ENCODE results near the gene TMEM167A.

The TMEM167A gene

DNA sequence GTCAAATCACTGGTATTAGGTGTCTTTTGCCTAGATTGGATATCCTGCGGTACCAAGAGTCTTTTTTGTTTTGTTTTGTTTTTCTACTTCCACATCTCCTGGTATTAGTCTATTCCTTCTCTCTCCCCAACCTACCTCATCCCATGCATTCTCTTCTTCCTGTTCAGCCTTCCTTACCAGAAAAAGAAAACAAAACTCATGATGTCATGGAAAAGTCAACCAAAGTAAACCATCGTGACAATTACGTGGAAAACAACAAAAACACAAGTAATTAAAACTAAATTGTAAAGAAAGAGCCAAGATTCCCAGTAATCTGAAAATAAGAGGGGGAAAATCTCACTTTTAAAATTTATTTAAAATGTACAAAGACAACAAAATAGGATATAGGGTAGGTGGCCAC, 38.3 kb downstream of the TMEM167A start:
- no peak for DNase-seq
- H3K27ac ChIP-seq (ENCODE audit: insufficient read depth, low read length, poor library complexity, severe bottlenecking), result no peak overlapping the region
- no peaks in the 10 kb centered on the region for H3K36me3 ChIP-seq (ENCODE audit: control insufficient read depth, insufficient read depth, low read length)
- H3K9me3 ChIP-seq (ENCODE audit: control insufficient read depth, low read length), result no peaks in the 10 kb centered on the region
- H3K4me1 ChIP-seq (ENCODE audit: control insufficient read depth, insufficient read depth, low read length, poor library complexity, severe bottlenecking), result no peaks in the 10 kb centered on the region
- H3K4me3 ChIP-seq (ENCODE audit: insufficient read depth, low read depth, low read length, poor library complexity, severe bottlenecking), result no peak overlapping the region
- H3K27me3 ChIP-seq (replicated peaks; ENCODE audit: control insufficient read depth, insufficient read depth, low read length, poor library complexity, severe bottlenecking), result no peaks in the 10 kb centered on the region

DNA sequence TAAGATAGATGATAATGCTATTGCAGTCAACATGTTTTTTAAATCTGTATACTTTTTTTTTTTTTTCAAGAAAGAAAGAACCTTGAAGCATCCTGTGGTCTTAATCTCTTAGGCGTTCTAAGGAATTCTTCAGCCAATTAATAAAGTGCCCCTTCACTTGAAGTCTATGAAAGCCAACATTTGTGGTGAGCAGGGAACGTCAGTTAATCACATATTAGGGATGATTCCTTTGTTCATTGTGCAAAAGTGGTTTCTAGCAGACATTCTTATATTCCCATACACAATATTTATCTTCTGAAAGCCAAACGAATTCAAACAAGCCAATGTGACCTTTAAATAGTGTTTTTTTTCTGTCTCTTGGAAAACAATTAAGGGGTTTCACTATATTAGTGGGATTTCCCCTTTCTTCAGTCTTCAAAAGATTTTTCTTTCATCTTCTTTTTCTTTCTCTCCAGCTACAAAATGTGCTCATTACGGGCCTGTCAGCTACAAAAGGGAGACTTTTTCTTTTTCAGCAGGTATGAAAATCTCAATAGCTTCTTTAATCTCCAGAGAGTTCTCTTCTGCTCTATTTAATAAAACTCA, 40.1 kb downstream of the TMEM167A start:
- no peak for DNase-seq
- Histone ChIP-seq H3K27me3 (replicated peaks; ENCODE audit: control insufficient read depth, insufficient read depth, low read length, poor library complexity, severe bottlenecking) (no peaks in the 10 kb centered on the region), H3K4me1 (ENCODE audit: control insufficient read depth, insufficient read depth, low read length, poor library complexity, severe bottlenecking) (no peaks in the 10 kb centered on the region), H3K4me3 (ENCODE audit: insufficient read depth, low read depth, low read length, poor library complexity, severe bottlenecking) (no peak overlapping the region), H3K36me3 (ENCODE audit: control insufficient read depth, insufficient read depth, low read length) (no peaks in the 10 kb centered on the region), H3K27ac (ENCODE audit: insufficient read depth, low read length, poor library complexity, severe bottlenecking) (no peak overlapping the region), H3K9me3 (ENCODE audit: control insufficient read depth, low read length) (no peaks in the 10 kb centered on the region)

DNA sequence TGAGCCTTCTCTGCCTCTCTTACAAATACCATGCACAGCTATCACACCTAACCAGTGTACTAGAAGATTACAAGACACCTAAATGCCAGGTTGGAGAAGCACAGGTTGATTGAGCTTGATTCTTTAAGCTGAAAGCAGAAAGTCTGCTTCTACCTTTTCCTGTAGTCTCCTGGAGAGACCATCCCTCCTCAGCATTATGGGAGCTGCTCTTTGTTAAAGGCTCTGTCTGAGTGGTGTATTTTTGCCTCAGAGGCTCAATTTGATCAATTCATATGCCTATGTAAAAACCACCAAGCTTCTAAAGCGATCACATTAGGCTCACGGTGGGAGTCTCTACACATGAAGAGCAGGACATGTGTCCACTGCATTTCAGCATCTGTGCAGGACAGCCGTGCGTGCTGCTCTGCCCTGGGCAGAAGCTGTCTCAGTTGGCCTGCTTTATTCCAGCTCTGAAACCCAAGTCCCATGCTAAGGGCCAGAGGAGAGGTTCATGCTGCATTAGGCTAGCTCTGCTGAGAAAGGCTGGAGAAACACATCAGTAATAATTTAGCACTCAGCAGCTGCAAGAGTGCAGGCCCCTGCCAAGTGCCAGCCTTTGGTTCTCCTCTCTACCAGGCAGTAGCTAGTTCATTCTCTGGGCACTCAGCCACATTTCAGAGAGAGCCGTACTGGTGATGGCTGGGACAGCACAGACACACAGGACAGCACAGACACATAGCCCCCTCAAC, 41.7 kb downstream of the TMEM167A start:
- no peaks in the 10 kb centered on the region for H3K36me3 ChIP-seq (ENCODE audit: control insufficient read depth, insufficient read depth, low read length)
- H3K9me3 ChIP-seq (ENCODE audit: control insufficient read depth, low read length), result no peaks in the 10 kb centered on the region
- H3K27ac ChIP-seq (ENCODE audit: insufficient read depth, low read length, poor library complexity, severe bottlenecking), result no peak overlapping the region
- no peak for DNase-seq
- H3K4me1 ChIP-seq (ENCODE audit: control insufficient read depth, insufficient read depth, low read length, poor library complexity, severe bottlenecking), result no peaks in the 10 kb centered on the region
- H3K4me3 ChIP-seq (ENCODE audit: insufficient read depth, low read depth, low read length, poor library complexity, severe bottlenecking), result no peak overlapping the region
- H3K27me3 ChIP-seq (replicated peaks; ENCODE audit: control insufficient read depth, insufficient read depth, low read length, poor library complexity, severe bottlenecking), result no peaks in the 10 kb centered on the region

DNA sequence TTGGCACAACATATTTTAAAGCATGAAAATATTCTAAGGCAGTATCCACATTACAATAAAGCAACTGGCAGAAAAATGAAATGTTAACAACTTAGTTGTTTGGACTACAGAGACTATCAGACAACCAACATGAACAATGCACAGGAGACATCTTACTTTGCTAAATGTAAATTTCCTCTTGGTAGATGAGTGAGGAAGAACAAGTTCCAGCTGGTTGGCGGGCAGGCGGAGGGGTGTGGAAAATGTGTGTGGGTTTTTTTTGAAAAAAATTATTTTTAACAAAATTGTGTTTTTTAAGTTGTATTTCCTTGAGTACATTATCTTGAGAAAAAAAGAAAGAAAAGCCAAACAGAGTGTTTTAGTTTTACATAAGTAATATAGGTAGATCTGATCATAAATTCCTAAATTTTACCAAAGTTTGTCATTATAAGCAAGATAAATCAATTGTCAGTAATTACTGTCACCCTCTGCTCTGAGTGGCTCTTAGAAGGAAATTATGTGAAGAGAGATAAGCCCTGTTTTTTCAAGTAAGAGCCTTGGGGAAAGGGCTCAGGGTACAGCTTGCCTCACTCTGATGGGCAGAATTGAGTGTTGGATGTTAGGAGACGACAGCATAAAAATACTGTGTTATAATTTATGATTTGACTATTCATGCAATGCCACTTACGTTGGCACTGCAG, 42.5 kb downstream of the TMEM167A start:
- H3K27me3 ChIP-seq (replicated peaks; ENCODE audit: control insufficient read depth, insufficient read depth, low read length, poor library complexity, severe bottlenecking), result no peaks in the 10 kb centered on the region
- no peak overlapping the region for H3K27ac ChIP-seq (ENCODE audit: insufficient read depth, low read length, poor library complexity, severe bottlenecking)
- DNase-seq, result no peak
- no peak overlapping the region for H3K4me3 ChIP-seq (ENCODE audit: insufficient read depth, low read depth, low read length, poor library complexity, severe bottlenecking)
- H3K9me3 ChIP-seq (ENCODE audit: control insufficient read depth, low read length), result no peaks in the 10 kb centered on the region
- no peaks in the 10 kb centered on the region for H3K4me1 ChIP-seq (ENCODE audit: control insufficient read depth, insufficient read depth, low read length, poor library complexity, severe bottlenecking)
- no peaks in the 10 kb centered on the region for H3K36me3 ChIP-seq (ENCODE audit: control insufficient read depth, insufficient read depth, low read length)

DNA sequence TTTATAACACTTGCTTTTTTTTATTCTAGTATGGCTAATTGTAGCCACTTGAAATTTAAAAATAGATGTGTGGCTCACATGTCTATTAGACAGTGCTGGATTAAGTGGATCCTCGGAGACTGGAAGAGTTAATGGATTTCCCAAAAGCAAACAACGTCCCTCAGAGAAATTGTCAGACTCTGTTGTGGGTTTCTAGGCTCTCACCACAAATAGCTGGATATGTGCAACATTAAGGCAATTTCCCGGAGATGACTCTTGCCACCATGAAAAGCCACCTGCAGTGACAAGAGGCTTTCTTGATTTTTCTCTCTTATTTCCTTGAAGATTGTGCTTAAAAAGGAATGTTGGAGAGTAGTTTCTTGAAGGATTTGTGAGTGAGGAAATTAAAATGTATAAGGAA, 43.2 kb downstream of the TMEM167A start:
- H3K4me1 ChIP-seq (ENCODE audit: control insufficient read depth, insufficient read depth, low read length, poor library complexity, severe bottlenecking), result no peaks in the 10 kb centered on the region
- DNase-seq, result no peak
- H3K27me3 ChIP-seq (replicated peaks; ENCODE audit: control insufficient read depth, insufficient read depth, low read length, poor library complexity, severe bottlenecking), result no peaks in the 10 kb centered on the region
- no peak overlapping the region for H3K27ac ChIP-seq (ENCODE audit: insufficient read depth, low read length, poor library complexity, severe bottlenecking)
- no peaks in the 10 kb centered on the region for H3K36me3 ChIP-seq (ENCODE audit: control insufficient read depth, insufficient read depth, low read length)
- H3K4me3 ChIP-seq (ENCODE audit: insufficient read depth, low read depth, low read length, poor library complexity, severe bottlenecking), result no peak overlapping the region
- no peaks in the 10 kb centered on the region for H3K9me3 ChIP-seq (ENCODE audit: control insufficient read depth, low read length)

DNA sequence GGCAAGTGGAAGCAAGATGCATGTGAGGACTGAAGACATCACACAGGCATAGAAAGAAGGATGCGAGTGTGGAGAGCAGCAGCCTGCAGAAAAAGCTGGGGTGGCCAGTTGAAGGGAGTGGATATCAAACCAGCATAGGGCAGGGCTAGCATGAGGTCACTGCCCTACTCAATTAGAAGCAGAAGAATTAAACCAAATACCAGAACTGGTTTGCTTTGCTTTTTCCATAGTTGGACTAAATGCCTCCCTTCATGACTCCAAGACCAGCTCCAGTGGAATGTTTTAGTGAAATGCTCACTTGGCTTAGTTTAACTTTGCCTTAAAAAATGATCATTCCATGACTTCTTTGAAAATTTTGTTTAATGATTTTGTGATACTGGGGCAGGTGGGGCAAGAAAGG, 45.8 kb downstream of the TMEM167A start:
- Histone ChIP-seq H3K27me3 (replicated peaks; ENCODE audit: control insufficient read depth, insufficient read depth, low read length, poor library complexity, severe bottlenecking) (no peaks in the 10 kb centered on the region), H3K27ac (ENCODE audit: insufficient read depth, low read length, poor library complexity, severe bottlenecking) (no peak overlapping the region), H3K4me3 (ENCODE audit: insufficient read depth, low read depth, low read length, poor library complexity, severe bottlenecking) (no peak overlapping the region), H3K4me1 (ENCODE audit: control insufficient read depth, insufficient read depth, low read length, poor library complexity, severe bottlenecking) (no peaks in the 10 kb centered on the region), H3K9me3 (ENCODE audit: control insufficient read depth, low read length) (no peaks in the 10 kb centered on the region), H3K36me3 (ENCODE audit: control insufficient read depth, insufficient read depth, low read length) (no peaks in the 10 kb centered on the region)
- no peak for DNase-seq

DNA sequence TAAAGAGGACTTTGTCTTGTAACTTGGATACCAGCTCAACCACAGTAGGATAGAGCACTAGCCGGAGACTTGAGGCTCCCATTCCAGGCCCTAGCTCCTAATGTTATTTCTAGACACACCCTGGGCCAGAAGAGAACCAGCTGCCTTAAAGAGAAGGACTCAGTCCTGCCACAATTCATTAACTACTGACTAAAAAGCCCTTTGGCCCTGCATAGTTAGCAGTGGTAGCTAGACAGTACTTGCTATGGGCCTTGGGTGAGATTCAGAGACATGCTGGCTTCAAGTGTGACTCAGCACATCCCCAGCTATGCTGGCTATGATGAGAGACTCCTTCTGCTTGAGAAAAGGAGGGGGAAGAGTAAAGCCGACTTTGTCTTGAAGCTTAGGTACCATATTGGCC, 47.3 kb downstream of the TMEM167A start:
- DNase-seq, result no peak
- Histone ChIP-seq H3K27me3 (replicated peaks; ENCODE audit: control insufficient read depth, insufficient read depth, low read length, poor library complexity, severe bottlenecking) (no peaks in the 10 kb centered on the region), H3K9me3 (ENCODE audit: control insufficient read depth, low read length) (no peaks in the 10 kb centered on the region), H3K36me3 (ENCODE audit: control insufficient read depth, insufficient read depth, low read length) (no peaks in the 10 kb centered on the region), H3K4me1 (ENCODE audit: control insufficient read depth, insufficient read depth, low read length, poor library complexity, severe bottlenecking) (no peaks in the 10 kb centered on the region), H3K4me3 (ENCODE audit: insufficient read depth, low read depth, low read length, poor library complexity, severe bottlenecking) (no peak overlapping the region), H3K27ac (ENCODE audit: insufficient read depth, low read length, poor library complexity, severe bottlenecking) (no peak overlapping the region)

DNA sequence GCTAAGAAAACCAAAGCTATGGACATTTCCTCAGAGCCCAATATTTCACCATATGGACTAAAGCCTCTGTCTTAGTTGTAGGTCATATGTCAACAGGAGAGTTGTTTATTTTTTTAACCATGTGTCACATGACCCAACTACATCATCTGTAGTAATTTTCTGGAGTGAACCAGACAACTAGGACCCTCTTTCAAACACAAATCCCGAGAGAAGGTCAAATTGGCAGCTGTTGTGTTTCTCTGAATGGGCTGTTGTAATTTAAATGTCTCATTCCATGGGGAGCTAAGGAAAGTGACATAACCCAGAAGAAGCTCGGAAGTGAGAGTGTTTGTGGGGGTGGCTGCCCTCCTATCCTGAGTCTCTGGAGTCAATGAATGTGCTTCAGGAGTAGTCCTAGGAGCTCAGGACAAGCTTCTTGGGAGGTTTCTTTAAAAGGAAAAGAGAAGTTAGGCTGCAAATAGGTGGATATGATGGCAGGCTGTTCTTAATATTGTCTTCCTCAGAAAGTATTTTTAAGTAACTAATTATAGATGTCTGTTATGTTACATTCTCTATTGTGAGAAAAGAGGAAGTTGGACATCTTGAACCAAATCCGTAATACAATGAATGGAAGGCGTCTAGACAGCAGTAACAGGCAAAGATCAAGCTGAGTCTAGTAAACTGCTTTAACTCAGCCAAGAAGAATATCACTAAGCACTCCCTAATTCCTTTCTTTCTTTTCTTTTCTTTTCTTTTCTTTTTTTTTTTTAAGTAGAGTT, 50.1 kb downstream of the TMEM167A start:
- no peaks in the 10 kb centered on the region for H3K27me3 ChIP-seq (replicated peaks; ENCODE audit: control insufficient read depth, insufficient read depth, low read length, poor library complexity, severe bottlenecking)
- no peaks in the 10 kb centered on the region for H3K4me1 ChIP-seq (ENCODE audit: control insufficient read depth, insufficient read depth, low read length, poor library complexity, severe bottlenecking)
- no peaks in the 10 kb centered on the region for H3K36me3 ChIP-seq (ENCODE audit: control insufficient read depth, insufficient read depth, low read length)
- H3K9me3 ChIP-seq (ENCODE audit: control insufficient read depth, low read length), result no peaks in the 10 kb centered on the region
- DNase-seq, result no peak
- H3K4me3 ChIP-seq (ENCODE audit: insufficient read depth, low read depth, low read length, poor library complexity, severe bottlenecking), result no peak overlapping the region
- H3K27ac ChIP-seq (ENCODE audit: insufficient read depth, low read length, poor library complexity, severe bottlenecking), result no peak overlapping the region

DNA sequence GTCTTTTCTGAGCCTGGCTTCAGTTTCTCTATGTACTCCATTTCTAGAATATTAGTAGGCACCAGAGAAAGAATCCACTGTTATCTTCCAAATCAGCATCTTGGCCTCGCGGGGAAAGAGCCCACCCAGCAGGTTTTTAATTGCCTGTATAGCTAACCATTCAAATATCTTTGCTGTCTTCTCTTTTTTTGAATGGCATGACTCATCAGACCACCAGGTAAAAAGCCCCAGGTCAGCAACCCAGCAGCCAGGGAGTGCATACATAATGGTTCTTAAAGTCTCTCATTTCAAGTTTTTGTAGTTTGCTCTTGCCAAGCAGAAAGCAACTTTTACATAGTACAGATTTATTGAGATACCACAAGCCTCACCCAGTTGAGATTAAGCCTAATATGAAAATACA, 50.7 kb downstream of the TMEM167A start:
- no peak overlapping the region for H3K4me3 ChIP-seq (ENCODE audit: insufficient read depth, low read depth, low read length, poor library complexity, severe bottlenecking)
- no peaks in the 10 kb centered on the region for H3K36me3 ChIP-seq (ENCODE audit: control insufficient read depth, insufficient read depth, low read length)
- no peaks in the 10 kb centered on the region for H3K4me1 ChIP-seq (ENCODE audit: control insufficient read depth, insufficient read depth, low read length, poor library complexity, severe bottlenecking)
- no peaks in the 10 kb centered on the region for H3K27me3 ChIP-seq (replicated peaks; ENCODE audit: control insufficient read depth, insufficient read depth, low read length, poor library complexity, severe bottlenecking)
- no peaks in the 10 kb centered on the region for H3K9me3 ChIP-seq (ENCODE audit: control insufficient read depth, low read length)
- H3K27ac ChIP-seq (ENCODE audit: insufficient read depth, low read length, poor library complexity, severe bottlenecking), result no peak overlapping the region
- no peak for DNase-seq
